ENCODE measurements around the gene ARL6IP5.

ARL6IP5 gene

DNA sequence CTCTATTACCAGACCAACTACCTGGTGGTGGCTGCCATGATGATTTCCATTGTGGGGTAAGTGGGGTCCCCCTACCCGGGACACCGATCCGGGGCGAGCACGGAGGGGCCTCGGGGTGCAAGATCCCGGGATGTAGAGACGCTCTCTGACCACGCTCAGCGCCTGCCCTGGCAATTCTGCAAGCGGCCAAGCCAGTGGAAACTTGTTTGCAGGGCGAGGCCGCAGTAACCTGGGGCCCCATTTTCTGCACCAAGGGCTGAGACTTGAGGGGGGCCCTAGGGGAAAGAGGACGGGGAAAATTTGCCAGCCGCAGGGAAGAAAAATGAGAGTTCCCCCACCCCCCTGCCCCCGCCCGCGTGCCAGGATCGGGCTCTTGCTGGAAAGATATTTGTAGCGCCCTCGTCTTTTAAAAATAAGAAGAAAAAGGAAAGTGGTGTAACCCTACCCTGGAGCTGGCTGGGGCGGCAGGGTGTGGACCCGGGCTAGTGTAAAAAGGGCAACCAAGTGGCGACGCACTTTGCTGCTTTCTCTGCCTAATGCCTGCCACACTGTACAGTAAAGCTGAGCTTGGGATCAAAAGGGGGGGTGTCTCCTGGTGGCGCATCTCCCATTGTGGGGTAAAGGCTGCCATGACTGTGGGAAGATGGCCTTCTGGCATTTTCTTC is 563 bp downstream of the ARL6IP5 start:
- WGBS (ENCODE audit: insufficient coverage) = 0% methylated on average over 19 of the region's 26 CpGs
- ChIA-PET POLR2A (interaction anchor here (0.9 to 3.8 kb wide), 2 partner anchors 9 to 61 kb away, joined by 3 to 36 read pairs; no protein-coding TSS in a partner anchor), CTCF (interaction anchor here (1.1 to 5.2 kb wide), 9 partner anchors 8 to 78 kb away, joined by 3 to 28 read pairs (median 5); partner anchors contain the start of gene TMF1)
- Histone ChIP-seq H3K9me3 (ENCODE audit: control extremely low read depth in 1 of 5, control insufficient read depth in 4 of 5, insufficient read depth in 2 of 5, low read depth in 1 of 5, low read length in 4 of 5) (no peaks in the 10 kb centered on the region), H3K27me3 (replicated peaks in 2 of 5; ENCODE audit: control insufficient read depth in 4 of 5, insufficient read depth in 5 of 5, low read length in 4 of 5) (no peaks in the 10 kb centered on the region), H3K4me1 (ENCODE audit: control extremely low read depth in 1 of 4, control insufficient read depth in 4 of 4, insufficient read depth in 4 of 4, low read length in 3 of 4) (peaks cover 63 to 88% (median 81%) of the 10 kb centered on the region in 4 experiments), H3K27ac (ENCODE audit: insufficient read depth in 1 of 2, low read depth in 1 of 2, low read length in 2 of 2, poor library complexity in 1 of 2, severe bottlenecking in 2 of 2) (peak overlapping the region; percentile 62 to 88), H3K4me3 (ENCODE audit: control insufficient read depth in 1 of 7, extremely low read depth in 1 of 7, insufficient read depth in 4 of 7, low read depth in 2 of 7, low read length in 6 of 7) (peak overlapping the region; percentile 84 to 99 (median 94)), H3K36me3 (ENCODE audit: control insufficient read depth in 4 of 4, insufficient read depth in 4 of 4, low read length in 3 of 4) (peaks cover 2 to 20% (median 6%) of the 10 kb centered on the region in 4 experiments)
- DNase-seq = peak in 1 of 3 donors; percentile 14

DNA sequence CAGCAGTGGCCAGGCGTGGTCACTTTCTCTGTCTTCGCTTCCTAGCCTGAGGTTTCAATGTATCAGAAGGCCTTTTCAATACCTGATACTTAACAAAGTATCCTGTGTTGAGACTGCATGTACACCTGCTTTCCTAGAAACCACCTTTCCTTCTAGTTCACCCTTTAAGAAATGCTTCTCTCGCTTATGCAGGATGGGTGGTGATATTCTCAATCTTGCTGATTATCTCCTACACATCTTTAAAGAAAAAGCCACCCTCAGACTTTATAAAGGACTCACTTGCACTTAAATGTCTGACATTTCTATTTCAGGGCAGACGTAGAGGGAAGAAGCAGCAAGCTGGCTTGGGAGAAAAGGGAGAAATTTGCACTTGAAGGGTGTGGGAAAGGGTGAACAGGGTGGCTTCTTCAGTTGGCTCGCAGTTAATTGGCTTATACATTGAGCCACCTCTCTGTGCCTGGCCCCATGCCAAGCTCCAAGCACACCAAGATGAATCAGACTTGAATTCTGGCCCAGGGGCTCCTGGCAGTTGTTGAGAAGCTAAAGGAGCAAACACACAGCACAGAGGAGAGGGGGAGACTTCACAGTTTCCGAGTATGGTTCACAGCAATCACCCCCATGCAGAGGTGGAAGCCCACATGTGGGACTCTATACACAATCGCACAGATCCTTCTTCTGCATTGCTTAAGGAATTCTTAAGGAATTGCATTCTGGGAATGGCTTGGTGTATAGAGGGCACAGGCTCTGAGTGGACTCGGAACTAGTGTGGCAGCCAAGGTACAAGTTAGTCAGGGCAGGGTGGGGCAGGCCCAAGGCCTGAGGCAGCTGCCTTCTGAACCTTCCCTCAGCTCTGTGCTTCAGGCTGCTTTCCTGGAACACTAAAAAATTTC is 1.3 kb downstream of the ARL6IP5 start:
- POLR2A ChIA-PET = interaction anchor here (0.6 to 3.8 kb wide), 2 partner anchors 8 to 9 kb away, joined by 3 to 36 read pairs; no protein-coding TSS in a partner anchor
- H3K36me3 ChIP-seq (ENCODE audit: control insufficient read depth in 4 of 4, insufficient read depth in 4 of 4, low read length in 3 of 4) = peaks cover 5 to 25% (median 7%) of the 10 kb centered on the region in 4 experiments
- peak overlapping the region; percentile 46 to 88 for H3K27ac ChIP-seq (ENCODE audit: insufficient read depth in 1 of 2, low read depth in 1 of 2, low read length in 2 of 2, poor library complexity in 1 of 2, severe bottlenecking in 2 of 2)
- H3K4me1 ChIP-seq (ENCODE audit: control extremely low read depth in 1 of 4, control insufficient read depth in 4 of 4, insufficient read depth in 4 of 4, low read length in 3 of 4) = peaks cover 70 to 88% (median 83%) of the 10 kb centered on the region in 4 experiments
- 3% methylated on average over 6 of the region's 8 CpGs for WGBS (ENCODE audit: insufficient coverage)
- H3K27me3 ChIP-seq (replicated peaks in 2 of 5; ENCODE audit: control insufficient read depth in 4 of 5, insufficient read depth in 5 of 5, low read length in 4 of 5) = no peaks in the 10 kb centered on the region
- peak overlapping the region; percentile 84 to 99 (median 94) for H3K4me3 ChIP-seq (ENCODE audit: control insufficient read depth in 1 of 7, extremely low read depth in 1 of 7, insufficient read depth in 4 of 7, low read depth in 2 of 7, low read length in 6 of 7)
- H3K9me3 ChIP-seq (ENCODE audit: control extremely low read depth in 1 of 5, control insufficient read depth in 4 of 5, insufficient read depth in 2 of 5, low read depth in 1 of 5, low read length in 4 of 5) = no peaks in the 10 kb centered on the region
- peak in 2 of 3 donors; percentile 80 to 83 for DNase-seq
- CTCF ChIA-PET = interaction anchor here (1.1 to 5.2 kb wide), 3 partner anchors 13 to 34 kb away, joined by 3 to 27 read pairs (median 16); no protein-coding TSS in a partner anchor

DNA sequence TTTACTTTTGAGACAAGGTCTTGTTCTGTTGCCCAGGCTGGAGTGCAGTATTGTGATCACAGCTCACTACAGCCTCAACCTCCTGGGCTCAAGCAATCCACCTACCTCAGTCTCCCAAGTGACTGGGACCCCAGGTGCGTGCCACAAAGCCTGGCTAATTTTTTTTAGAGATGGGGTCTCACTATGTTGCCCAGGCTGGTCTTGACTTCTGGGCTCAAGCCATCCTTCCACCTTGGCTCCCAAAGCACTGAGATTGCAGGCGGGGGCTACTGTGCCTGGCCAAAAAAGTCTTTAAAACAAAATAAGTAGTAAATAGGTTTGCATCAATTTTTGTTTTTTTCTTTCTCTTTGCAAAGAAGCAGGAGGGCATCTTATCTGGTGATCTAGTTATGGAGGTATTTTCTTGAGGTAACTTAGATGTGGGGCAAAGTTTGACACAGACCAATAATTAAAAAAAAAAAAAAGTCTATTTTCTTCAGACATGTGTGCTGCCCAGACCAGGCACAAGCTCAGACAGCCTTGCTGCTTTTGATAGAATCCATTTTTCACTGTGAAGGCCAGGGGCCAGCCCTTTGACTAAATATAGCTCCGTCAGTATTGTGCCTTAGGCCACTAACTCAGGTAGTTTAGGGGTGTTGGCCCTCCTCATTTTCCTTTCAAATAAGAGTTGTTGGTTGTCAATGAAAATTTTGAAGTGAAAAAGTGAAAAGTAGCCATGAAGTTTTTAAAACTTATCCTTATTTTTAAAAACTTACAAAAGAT is 2.5 kb downstream of the ARL6IP5 start:
- 92% methylated on average over 2 of the region's 3 CpGs for WGBS (ENCODE audit: insufficient coverage)

DNA sequence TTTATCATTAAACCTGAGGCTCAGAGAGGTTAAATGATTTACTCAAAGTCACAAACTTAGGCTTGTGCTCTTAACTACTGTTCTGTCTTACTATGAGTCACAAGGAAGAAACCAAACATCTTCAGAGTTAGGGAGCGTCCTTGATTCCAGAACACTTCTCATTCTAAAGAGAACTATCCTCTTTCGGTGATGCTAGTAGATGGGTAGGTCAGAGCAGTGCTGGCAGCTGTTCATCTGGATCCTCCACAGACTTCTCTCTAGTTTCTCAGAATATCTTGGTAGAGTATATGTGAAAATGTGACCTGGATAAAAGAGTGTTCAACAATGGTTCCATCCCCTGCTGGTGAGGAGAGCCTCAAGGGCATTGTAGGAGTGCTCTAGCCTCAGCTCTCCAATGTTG is 3.3 kb downstream of the ARL6IP5 start:
- 100% methylated on average over 1 of the region's 2 CpGs for WGBS (ENCODE audit: insufficient coverage)
- ChIA-PET POLR2A (no interaction called here), CTCF (interaction anchor here (1.0 to 1.9 kb wide), 3 partner anchors 9 to 35 kb away, joined by 3 to 6 read pairs (median 5); partner anchors contain the start of gene UBA3)
- DNase-seq = no peak
- Histone ChIP-seq H3K27me3 (replicated peaks in 2 of 5; ENCODE audit: control insufficient read depth in 4 of 5, insufficient read depth in 5 of 5, low read length in 4 of 5) (no peaks in the 10 kb centered on the region), H3K9me3 (ENCODE audit: control extremely low read depth in 1 of 5, control insufficient read depth in 4 of 5, insufficient read depth in 2 of 5, low read depth in 1 of 5, low read length in 4 of 5) (no peaks in the 10 kb centered on the region), H3K36me3 (ENCODE audit: control insufficient read depth in 4 of 4, insufficient read depth in 4 of 4, low read length in 3 of 4) (peaks cover 5 to 27% (median 7%) of the 10 kb centered on the region in 4 experiments), H3K4me1 (ENCODE audit: control extremely low read depth in 1 of 4, control insufficient read depth in 4 of 4, insufficient read depth in 4 of 4, low read length in 3 of 4) (peaks cover 74 to 90% (median 83%) of the 10 kb centered on the region in 4 experiments), H3K4me3 (ENCODE audit: control insufficient read depth in 1 of 7, extremely low read depth in 1 of 7, insufficient read depth in 4 of 7, low read depth in 2 of 7, low read length in 6 of 7) (peak overlapping the region in 6 of 7 experiments; percentile 17 to 97 (median 89)), H3K27ac (ENCODE audit: insufficient read depth in 1 of 2, low read depth in 1 of 2, low read length in 2 of 2, poor library complexity in 1 of 2, severe bottlenecking in 2 of 2) (peak overlapping the region; percentile 19 to 88)

More for the DNA sequence above, 2.5 kb downstream of the ARL6IP5 start:
- ChIA-PET POLR2A (interaction anchor here (0.6 kb wide), 2 partner anchors 8 to 26 kb away, joined by 3 read pairs; no protein-coding TSS in a partner anchor), CTCF (interaction anchor here (1.0 to 5.2 kb wide), 3 partner anchors 12 to 33 kb away, joined by 5 to 27 read pairs (median 16); no protein-coding TSS in a partner anchor)
- Histone ChIP-seq H3K27ac (ENCODE audit: insufficient read depth in 1 of 2, low read depth in 1 of 2, low read length in 2 of 2, poor library complexity in 1 of 2, severe bottlenecking in 2 of 2) (peak overlapping the region; percentile 19 to 88), H3K4me1 (ENCODE audit: control extremely low read depth in 1 of 4, control insufficient read depth in 4 of 4, insufficient read depth in 4 of 4, low read length in 3 of 4) (peaks cover 73 to 90% (median 83%) of the 10 kb centered on the region in 4 experiments), H3K9me3 (ENCODE audit: control extremely low read depth in 1 of 5, control insufficient read depth in 4 of 5, insufficient read depth in 2 of 5, low read depth in 1 of 5, low read length in 4 of 5) (no peaks in the 10 kb centered on the region), H3K4me3 (ENCODE audit: control insufficient read depth in 1 of 7, extremely low read depth in 1 of 7, insufficient read depth in 4 of 7, low read depth in 2 of 7, low read length in 6 of 7) (peak overlapping the region in 6 of 7 experiments; percentile 27 to 97 (median 89)), H3K27me3 (replicated peaks in 2 of 5; ENCODE audit: control insufficient read depth in 4 of 5, insufficient read depth in 5 of 5, low read length in 4 of 5) (no peaks in the 10 kb centered on the region), H3K36me3 (ENCODE audit: control insufficient read depth in 4 of 4, insufficient read depth in 4 of 4, low read length in 3 of 4) (peaks cover 5 to 25% (median 7%) of the 10 kb centered on the region in 4 experiments)
- DNase-seq = no peak

DNA sequence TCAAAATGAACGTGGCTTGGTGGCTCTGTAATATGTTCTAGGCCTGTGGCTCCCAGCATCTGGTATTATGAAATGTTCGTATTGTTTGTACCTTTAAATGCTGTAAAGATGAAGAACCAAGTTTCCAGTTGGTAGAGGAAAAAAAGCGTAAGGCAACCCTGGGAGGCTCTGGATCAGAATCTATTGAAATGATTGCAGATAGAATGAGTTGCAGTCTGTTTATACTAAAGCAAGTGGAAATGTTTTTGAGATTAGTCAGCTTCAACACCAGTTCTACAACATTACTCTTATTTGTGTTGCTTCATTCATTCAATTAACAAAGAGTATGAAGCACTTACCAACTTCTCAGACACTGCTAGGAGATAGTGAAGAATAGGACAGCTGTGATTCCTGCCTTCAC is 5.3 kb downstream of the ARL6IP5 start:
- H3K4me1 ChIP-seq (ENCODE audit: control extremely low read depth in 1 of 4, control insufficient read depth in 4 of 4, insufficient read depth in 4 of 4, low read length in 3 of 4) = peaks cover 75 to 93% (median 88%) of the 10 kb centered on the region in 4 experiments
- H3K9me3 ChIP-seq (ENCODE audit: control extremely low read depth in 1 of 5, control insufficient read depth in 4 of 5, insufficient read depth in 2 of 5, low read depth in 1 of 5, low read length in 4 of 5) = no peaks in the 10 kb centered on the region
- POLR2A ChIA-PET = no interaction called here
- WGBS (ENCODE audit: insufficient coverage) = 96% methylated on average over 3 of the region's 3 CpGs
- no peak for DNase-seq
- H3K4me3 ChIP-seq (ENCODE audit: control insufficient read depth in 1 of 7, extremely low read depth in 1 of 7, insufficient read depth in 4 of 7, low read depth in 2 of 7, low read length in 6 of 7) = peak overlapping the region in 1 of 7 experiments; percentile 19
- CTCF ChIA-PET = interaction anchor here (0.6 to 1.5 kb wide), 5 partner anchors 9 to 29 kb away, joined by 3 to 4 read pairs (median 4); no protein-coding TSS in a partner anchor
- H3K27me3 ChIP-seq (replicated peaks in 2 of 5; ENCODE audit: control insufficient read depth in 4 of 5, insufficient read depth in 5 of 5, low read length in 4 of 5) = no peaks in the 10 kb centered on the region
- peaks cover 5 to 28% (median 7%) of the 10 kb centered on the region in 4 experiments for H3K36me3 ChIP-seq (ENCODE audit: control insufficient read depth in 4 of 4, insufficient read depth in 4 of 4, low read length in 3 of 4)
- H3K27ac ChIP-seq (ENCODE audit: insufficient read depth in 1 of 2, low read depth in 1 of 2, low read length in 2 of 2, poor library complexity in 1 of 2, severe bottlenecking in 2 of 2) = peak overlapping the region in 1 of 2 experiments; percentile 88

Data from common myeloid progenitor, CD34-positive (primary cell).